CD4-positive, alpha-beta T cell (primary cell): Measurements from ENCODE around the gene LGR6. TPM values are rescaled to one million over a fixed set of nuclear protein-coding genes. Genes with fewer than 3 reads are reported as not detected.

Experiments
- ATAC-seq: fragments of 200-7000 bp; cut with Tn5 transposase; one replicate; pipeline ENCODE4 v1.10.0; 2022; ENCODE audit warnings: mild to moderate bottlenecking; ENCODE audit not compliant: poor library complexity
- CTCF ChIA-PET: fragments of 350-600 bp; sonication (Branson Sonifier 250); formaldehyde crosslinking; loops from one replicate; lab custom pipeline; 2021; ENCODE audit warnings: antibody characterized with exemption, inconsistent platforms; lab: Charles Lee
- POLR2A ChIA-PET: fragments of 350-600 bp; sonication (Branson Sonifier 250); formaldehyde crosslinking; loops from one replicate; lab custom pipeline; 2021; ENCODE audit warnings: antibody characterized with exemption, inconsistent platforms; lab: Charles Lee
- DNase-seq, 14 experiments: peaks; one replicate each; pipeline ENCODE4 v3.0.0-alpha.2; 2013 to 2020; ENCODE audit warnings: mixed read lengths in 2 of 14
- H3K27ac ChIP-seq, 2 donors: one replicate each; pipeline versions ENCODE4 v1.5.1 to v1.7.0; 2013; ENCODE audit warnings: low read length in 2 of 2, low read depth in 1 of 2, mild to moderate bottlenecking in 1 of 2
- H3K27me3 ChIP-seq, 2 experiments: 1 replicate in 1 of 2; 2 replicates in 1 of 2; pipeline versions ENCODE4 v1.6.1 to v1.7.0; 2013; ENCODE audit warnings: low read length in 2 of 2, control low read depth in 1 of 2, mild to moderate bottlenecking in 1 of 2, moderate library complexity in 1 of 2; ENCODE audit not compliant: insufficient read depth in 2 of 2, control insufficient read depth in 1 of 2
- H3K36me3 ChIP-seq: one replicate; pipeline ENCODE4 v1.6.1; 2013; ENCODE audit warnings: low read length, control low read depth; ENCODE audit not compliant: insufficient read depth
- H3K4me1 ChIP-seq: one replicate; pipeline ENCODE4 v1.6.1; 2013; ENCODE audit warnings: low read length, control low read depth; ENCODE audit not compliant: insufficient read depth
- H3K4me3 ChIP-seq: one replicate; pipeline ENCODE4 v1.5.1; 2013; ENCODE audit warnings: mild to moderate bottlenecking, low read length, moderate library complexity
- H3K9me3 ChIP-seq, 2 experiments: 1 replicate in 1 of 2; 2 replicates in 1 of 2; pipeline versions ENCODE4 v1.6.1 to v1.7.0; 2013; ENCODE audit warnings: low read length in 2 of 2, mild to moderate bottlenecking in 2 of 2, control low read depth in 1 of 2, moderate library complexity in 1 of 2; ENCODE audit not compliant: control insufficient read depth in 1 of 2, insufficient read depth in 1 of 2
- H3K27ac Mint-ChIP-seq: one replicate; pipeline ENCODE4 v1.8.0; 2020; ENCODE audit warnings: mixed read lengths
- H3K27me3 Mint-ChIP-seq: one replicate; pipeline ENCODE4 v1.8.0; 2021; ENCODE audit warnings: mixed read lengths
- H3K36me3 Mint-ChIP-seq: one replicate; pipeline ENCODE4 v1.8.0; 2021; ENCODE audit warnings: low read depth, mixed read lengths
- H3K4me1 Mint-ChIP-seq: one replicate; pipeline ENCODE4 v1.8.0; 2021; ENCODE audit warnings: low read depth, mixed read lengths
- H3K4me3 Mint-ChIP-seq: one replicate; pipeline ENCODE4 v1.8.0; 2020; ENCODE audit warnings: mild to moderate bottlenecking, mixed read lengths
- H3K9me3 Mint-ChIP-seq: one replicate; pipeline ENCODE4 v1.8.0; 2020; ENCODE audit warnings: mixed read lengths
- intact Hi-C, 2 experiments: fragments of 100-400 bp; cut with DNase I in 1 of 2; cut with micrococcal nuclease in 1 of 2; formaldehyde crosslinking; loops; one replicate each; pipeline versions ENCODE4 v1.15.1 to v1.9.0; 2023 to 2025; cut with DNase I, micrococcal nuclease
- total RNA-seq, 174 experiments: library from RNA in 2 of 174; stranded (reverse) in 2 of 174; gene quantifications; one replicate each; pipeline ENCODE4 v1.2.3 and lab custom pipeline; 2021 to 2026
- TF ChIP-seq, protein P1 (sequence below): fragments of 200-600 bp; IDR thresholded peaks from one replicate; pipeline ENCODE4 v1.8.0; 2022; ENCODE audit warnings: antibody characterized with exemption, mild to moderate bottlenecking

The LGR6 gene
- total RNA-seq, 2 experiments from 2014 or later, result 0.19 to 0.45 TPM

DNA sequence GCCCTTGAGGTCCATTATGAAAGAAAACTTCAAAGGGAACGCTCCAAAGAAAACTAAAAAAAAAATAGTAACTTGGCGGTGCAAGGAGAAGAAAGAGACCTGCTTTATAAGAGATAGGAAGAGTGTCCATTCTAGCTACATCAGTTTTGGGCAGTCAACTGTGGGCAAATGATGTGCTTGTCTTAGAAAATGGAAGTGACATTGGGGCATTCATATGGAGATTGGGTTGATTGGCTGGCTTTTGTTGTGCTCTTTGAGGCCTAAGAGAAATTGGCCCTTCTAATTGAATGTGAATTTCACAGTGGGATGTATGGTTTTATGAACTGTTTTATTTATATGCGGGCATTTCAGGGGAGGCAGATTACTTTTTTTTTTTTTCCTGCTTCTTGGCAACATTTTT, 168.1 kb downstream of the LGR6 start:
- no peak overlapping the region for H3K27ac ChIP-seq
- Mint-ChIP-seq H3K27me3 (no peaks in the 10 kb centered on the region), H3K9me3 (no peaks in the 10 kb centered on the region), H3K27ac (no peak overlapping the region), H3K36me3 (no peaks in the 10 kb centered on the region), H3K4me3 (no peak overlapping the region), H3K4me1 (peaks cover 3% of the 10 kb centered on the region)
- ATAC-seq, result no peak
- H3K36me3 ChIP-seq, result no peaks in the 10 kb centered on the region
- no peak for DNase-seq
- POLR2A ChIA-PET, result no interaction called here
- TF ChIP-seq, protein P1, sequence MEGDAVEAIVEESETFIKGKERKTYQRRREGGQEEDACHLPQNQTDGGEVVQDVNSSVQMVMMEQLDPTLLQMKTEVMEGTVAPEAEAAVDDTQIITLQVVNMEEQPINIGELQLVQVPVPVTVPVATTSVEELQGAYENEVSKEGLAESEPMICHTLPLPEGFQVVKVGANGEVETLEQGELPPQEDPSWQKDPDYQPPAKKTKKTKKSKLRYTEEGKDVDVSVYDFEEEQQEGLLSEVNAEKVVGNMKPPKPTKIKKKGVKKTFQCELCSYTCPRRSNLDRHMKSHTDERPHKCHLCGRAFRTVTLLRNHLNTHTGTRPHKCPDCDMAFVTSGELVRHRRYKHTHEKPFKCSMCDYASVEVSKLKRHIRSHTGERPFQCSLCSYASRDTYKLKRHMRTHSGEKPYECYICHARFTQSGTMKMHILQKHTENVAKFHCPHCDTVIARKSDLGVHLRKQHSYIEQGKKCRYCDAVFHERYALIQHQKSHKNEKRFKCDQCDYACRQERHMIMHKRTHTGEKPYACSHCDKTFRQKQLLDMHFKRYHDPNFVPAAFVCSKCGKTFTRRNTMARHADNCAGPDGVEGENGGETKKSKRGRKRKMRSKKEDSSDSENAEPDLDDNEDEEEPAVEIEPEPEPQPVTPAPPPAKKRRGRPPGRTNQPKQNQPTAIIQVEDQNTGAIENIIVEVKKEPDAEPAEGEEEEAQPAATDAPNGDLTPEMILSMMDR, result no peak
- CTCF ChIA-PET, result no interaction called here
- intact Hi-C loops, result no loop called here
- no peaks in the 10 kb centered on the region for H3K9me3 ChIP-seq
- no peaks in the 10 kb centered on the region for H3K4me1 ChIP-seq
- no peaks in the 10 kb centered on the region for H3K27me3 ChIP-seq
- no peak overlapping the region for H3K4me3 ChIP-seq

DNA sequence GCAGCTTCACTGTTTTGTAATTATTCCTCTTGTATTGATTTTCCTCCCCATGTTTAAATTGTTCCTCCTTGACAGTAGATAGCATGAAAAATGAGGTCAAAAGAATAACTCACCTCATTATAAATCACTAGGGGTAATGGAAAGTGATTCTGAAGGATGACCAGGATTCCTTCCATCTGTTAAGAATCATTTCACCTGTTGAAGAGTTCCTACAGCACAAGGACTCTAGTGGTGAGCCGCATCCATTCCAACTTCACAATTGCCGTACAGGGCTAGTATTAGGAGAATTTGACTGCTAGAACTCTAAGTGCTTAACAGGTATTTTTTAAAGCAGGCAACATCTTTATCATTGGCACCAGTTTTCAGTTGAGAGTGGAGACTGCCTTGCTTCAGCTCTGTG, 168.6 kb downstream of the LGR6 start:
- Mint-ChIP-seq H3K27me3 (no peaks in the 10 kb centered on the region), H3K9me3 (no peaks in the 10 kb centered on the region), H3K36me3 (no peaks in the 10 kb centered on the region), H3K4me3 (no peak overlapping the region), H3K27ac (no peak overlapping the region), H3K4me1 (peaks cover 3% of the 10 kb centered on the region)
- no peaks in the 10 kb centered on the region for H3K9me3 ChIP-seq
- ChIA-PET POLR2A (no interaction called here), CTCF (no interaction called here)
- no peak for ATAC-seq
- H3K27ac ChIP-seq, result no peak overlapping the region
- no peak overlapping the region for H3K4me3 ChIP-seq
- no peak for DNase-seq
- intact Hi-C loops, result no loop called here
- no peaks in the 10 kb centered on the region for H3K27me3 ChIP-seq
- no peaks in the 10 kb centered on the region for H3K36me3 ChIP-seq
- no peaks in the 10 kb centered on the region for H3K4me1 ChIP-seq
- TF ChIP-seq, protein P1, result no peak

DNA sequence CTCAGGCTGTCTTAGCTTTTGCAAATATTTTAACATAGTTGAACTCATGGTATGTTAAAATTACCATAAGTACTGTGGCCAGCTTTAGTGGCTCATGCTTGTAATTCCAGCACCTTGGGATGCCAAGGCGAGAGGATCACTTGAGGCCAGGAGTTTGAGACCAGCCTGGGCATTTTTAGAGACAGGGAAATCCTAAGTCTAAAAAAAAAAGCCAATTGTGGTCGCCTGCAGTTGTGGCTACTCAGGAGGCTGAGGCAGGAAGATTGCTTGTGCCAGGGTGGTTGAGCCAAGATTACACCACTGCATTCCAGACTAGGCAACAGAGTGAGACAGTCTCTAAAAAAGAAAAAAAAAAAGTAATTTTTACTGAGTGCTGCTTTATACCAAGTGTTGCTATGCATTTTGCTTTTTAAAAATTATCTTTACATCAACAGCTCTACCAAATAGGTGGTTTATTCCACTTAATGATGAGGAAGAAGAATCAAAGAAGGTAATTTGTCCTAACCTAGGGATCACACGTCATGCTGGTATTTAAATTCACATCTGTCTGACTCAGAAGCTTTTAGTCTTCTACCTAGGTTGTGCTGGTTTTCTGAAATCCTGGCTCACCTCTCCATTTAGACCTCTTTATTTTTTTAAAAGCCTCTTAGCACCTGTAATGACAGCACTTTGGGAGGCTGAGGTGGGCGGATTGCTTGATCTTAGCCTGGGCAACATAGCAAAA, 171.7 kb downstream of the LGR6 start:
- no peaks in the 10 kb centered on the region for H3K27me3 ChIP-seq
- no peak for DNase-seq
- no peak overlapping the region for H3K27ac ChIP-seq
- H3K4me1 ChIP-seq, result no peaks in the 10 kb centered on the region
- ATAC-seq, result no peak
- POLR2A ChIA-PET, result no interaction called here
- no peaks in the 10 kb centered on the region for H3K9me3 Mint-ChIP-seq
- intact Hi-C loops, result no loop called here
- H3K27me3 Mint-ChIP-seq, result no peaks in the 10 kb centered on the region
- no peaks in the 10 kb centered on the region for H3K36me3 ChIP-seq
- H3K4me1 Mint-ChIP-seq, result peaks cover 10% of the 10 kb centered on the region
- no peak overlapping the region for H3K4me3 Mint-ChIP-seq
- no peaks in the 10 kb centered on the region for H3K9me3 ChIP-seq
- H3K4me3 ChIP-seq, result no peak overlapping the region
- CTCF ChIA-PET, result interaction anchor here (1.6 kb wide), 1 partner anchor 15 kb away, joined by 3 read pairs; no protein-coding TSS in a partner anchor
- H3K36me3 Mint-ChIP-seq, result no peaks in the 10 kb centered on the region
- TF ChIP-seq, protein P1, result no peak
- no peak overlapping the region for H3K27ac Mint-ChIP-seq
